Endothelial cell (in vitro differentiated cells): ENCODE results near the gene TENM4. TPM values are rescaled to one million over a fixed set of nuclear protein-coding genes. Genes with fewer than 3 reads are reported as not detected.

Source experiments
- DNase-seq: peaks from one replicate; pipeline ENCODE4 v3.0.0; 2021; ENCODE audit warnings: low spot score
- H3K27ac Mint-ChIP-seq: one replicate; pipeline ENCODE4 v1.8.0; 2021; ENCODE audit warnings: mixed read lengths, inconsistent platforms; ENCODE audit not compliant: unreplicated experiment
- H3K27me3 Mint-ChIP-seq: one replicate; pipeline ENCODE4 v1.8.0; 2021; ENCODE audit warnings: mild to moderate bottlenecking, moderate library complexity, mixed read lengths, inconsistent platforms; ENCODE audit not compliant: unreplicated experiment
- H3K36me3 Mint-ChIP-seq: one replicate; pipeline ENCODE4 v1.8.0; 2021; ENCODE audit warnings: mild to moderate bottlenecking, low read depth, mixed read lengths, inconsistent platforms; ENCODE audit not compliant: unreplicated experiment
- H3K4me1 Mint-ChIP-seq: one replicate; pipeline ENCODE4 v1.8.0; 2021; ENCODE audit warnings: mild to moderate bottlenecking, mixed read lengths, inconsistent platforms; ENCODE audit not compliant: unreplicated experiment
- H3K4me3 Mint-ChIP-seq: one replicate; pipeline ENCODE4 v1.8.0; 2021; ENCODE audit warnings: mild to moderate bottlenecking, mixed read lengths, inconsistent platforms; ENCODE audit not compliant: unreplicated experiment
- H3K9me3 Mint-ChIP-seq: one replicate; pipeline ENCODE4 v1.8.0; 2021; ENCODE audit warnings: mixed read lengths, inconsistent platforms; ENCODE audit not compliant: unreplicated experiment
- total RNA-seq: library from RNA; stranded (reverse); fragmentation: NEBNext Ultra II Directional; extraction: Animal tissue kit (Norgen Biotek cat#: 25700); gene quantifications from one replicate; pipeline ENCODE4 v1.2.1, GENCODE V29; 2021; ENCODE audit not compliant: unreplicated experiment
- TF ChIP-seq, protein P1 (sequence below): fragments of 200-600 bp; sonication (generic); IDR thresholded peaks from one replicate; pipeline ENCODE4 v1.5.0; 2021; ENCODE audit warnings: antibody characterized with exemption; ENCODE audit not compliant: unreplicated experiment

Gene TENM4
- total RNA-seq, 1 donor from 2014 or later: 1.8 TPM

DNA sequence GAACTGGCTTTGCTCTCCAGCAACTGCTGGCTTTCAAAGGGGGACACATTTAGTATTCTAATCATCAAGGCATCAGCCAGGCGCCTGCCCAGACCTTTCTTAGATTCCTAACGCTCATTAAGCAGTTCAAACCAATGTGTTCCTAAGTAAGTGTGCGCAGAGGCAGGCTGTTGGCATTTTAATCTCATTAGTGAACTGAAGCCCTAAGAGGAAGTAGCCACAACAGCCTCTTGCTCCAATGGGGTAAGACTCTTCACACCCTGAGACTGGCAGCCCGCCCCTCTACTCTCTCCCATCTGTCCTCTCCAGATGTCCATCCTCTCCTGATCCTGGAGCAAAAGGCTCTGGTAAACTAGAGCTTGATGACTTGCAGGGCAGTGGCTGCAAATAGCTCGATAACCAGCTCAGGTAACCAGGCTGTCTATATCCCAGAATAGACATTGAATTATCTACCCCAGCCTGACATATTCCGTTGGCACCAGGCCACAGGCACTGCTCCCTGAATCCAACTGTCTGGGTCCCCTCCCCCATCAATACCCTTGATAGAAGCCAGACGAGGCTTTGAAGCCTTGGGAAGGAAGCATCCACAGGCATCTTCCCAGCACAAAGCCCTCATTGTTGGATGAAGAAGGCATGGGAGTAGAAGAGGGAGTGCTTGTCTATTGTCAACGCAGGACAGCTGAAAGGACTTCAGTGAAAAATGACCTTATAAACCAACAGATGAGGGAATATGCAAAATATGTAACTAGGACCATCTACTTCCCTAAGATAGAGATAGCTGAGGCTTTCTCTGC, 321.1 kb downstream of the TENM4 start:
- peaks cover 22% of the 10 kb centered on the region for H3K4me1 Mint-ChIP-seq
- H3K27ac Mint-ChIP-seq: no peak overlapping the region
- no peak overlapping the region for H3K4me3 Mint-ChIP-seq
- no peak for DNase-seq
- TF ChIP-seq, protein P1, sequence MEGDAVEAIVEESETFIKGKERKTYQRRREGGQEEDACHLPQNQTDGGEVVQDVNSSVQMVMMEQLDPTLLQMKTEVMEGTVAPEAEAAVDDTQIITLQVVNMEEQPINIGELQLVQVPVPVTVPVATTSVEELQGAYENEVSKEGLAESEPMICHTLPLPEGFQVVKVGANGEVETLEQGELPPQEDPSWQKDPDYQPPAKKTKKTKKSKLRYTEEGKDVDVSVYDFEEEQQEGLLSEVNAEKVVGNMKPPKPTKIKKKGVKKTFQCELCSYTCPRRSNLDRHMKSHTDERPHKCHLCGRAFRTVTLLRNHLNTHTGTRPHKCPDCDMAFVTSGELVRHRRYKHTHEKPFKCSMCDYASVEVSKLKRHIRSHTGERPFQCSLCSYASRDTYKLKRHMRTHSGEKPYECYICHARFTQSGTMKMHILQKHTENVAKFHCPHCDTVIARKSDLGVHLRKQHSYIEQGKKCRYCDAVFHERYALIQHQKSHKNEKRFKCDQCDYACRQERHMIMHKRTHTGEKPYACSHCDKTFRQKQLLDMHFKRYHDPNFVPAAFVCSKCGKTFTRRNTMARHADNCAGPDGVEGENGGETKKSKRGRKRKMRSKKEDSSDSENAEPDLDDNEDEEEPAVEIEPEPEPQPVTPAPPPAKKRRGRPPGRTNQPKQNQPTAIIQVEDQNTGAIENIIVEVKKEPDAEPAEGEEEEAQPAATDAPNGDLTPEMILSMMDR: no peak
- H3K9me3 Mint-ChIP-seq: no peaks in the 10 kb centered on the region
- H3K36me3 Mint-ChIP-seq: no peaks in the 10 kb centered on the region
- peaks cover 5% of the 10 kb centered on the region for H3K27me3 Mint-ChIP-seq

DNA sequence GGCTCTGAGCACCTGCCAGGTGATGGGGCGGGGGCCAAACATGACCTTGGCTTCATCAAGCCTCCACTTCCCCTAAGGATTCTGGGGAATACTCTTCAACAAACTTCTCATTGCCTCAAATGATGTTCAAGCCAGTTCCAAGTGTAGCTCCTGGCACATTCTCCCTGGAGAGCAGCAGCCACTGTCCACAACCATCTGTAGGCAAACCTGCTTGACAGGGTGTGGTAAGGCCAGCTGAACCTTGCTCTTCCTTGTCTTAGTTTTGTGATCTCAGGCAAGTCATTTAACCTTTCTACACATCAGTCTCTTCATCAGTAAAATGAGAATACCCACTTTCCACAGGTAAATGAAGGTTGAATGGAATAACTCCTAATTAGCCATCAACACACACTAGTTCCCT, 323.3 kb downstream of the TENM4 start:
- TF ChIP-seq, protein P1: no peak
- Mint-ChIP-seq H3K4me1 (peaks cover 27% of the 10 kb centered on the region), H3K36me3 (no peaks in the 10 kb centered on the region), H3K27ac (no peak overlapping the region), H3K27me3 (peaks cover 3% of the 10 kb centered on the region), H3K9me3 (no peaks in the 10 kb centered on the region), H3K4me3 (no peak overlapping the region)
- no peak for DNase-seq

DNA sequence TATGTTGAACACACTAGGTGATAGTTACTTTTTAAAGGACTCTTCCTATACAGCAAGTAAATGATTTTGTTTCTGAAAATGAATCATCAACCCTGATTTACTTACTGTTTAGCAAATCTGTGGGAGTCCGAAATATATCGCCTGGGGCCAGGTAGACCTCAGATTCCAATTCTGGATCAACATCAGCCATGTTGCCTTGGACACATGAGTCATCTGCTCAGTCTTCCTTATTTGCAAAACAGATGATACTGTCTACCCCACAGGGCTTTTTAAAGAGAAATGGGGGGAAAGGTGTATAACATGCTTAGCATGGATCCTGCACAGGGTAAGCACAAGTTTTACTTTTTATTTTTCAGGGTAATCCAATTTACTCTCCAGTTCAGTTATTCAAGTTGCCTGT, 324.2 kb downstream of the TENM4 start:
- no peak overlapping the region for H3K4me3 Mint-ChIP-seq
- no peak overlapping the region for H3K27ac Mint-ChIP-seq
- no peaks in the 10 kb centered on the region for H3K36me3 Mint-ChIP-seq
- H3K9me3 Mint-ChIP-seq: no peaks in the 10 kb centered on the region
- peaks cover 5% of the 10 kb centered on the region for H3K27me3 Mint-ChIP-seq
- H3K4me1 Mint-ChIP-seq: peaks cover 20% of the 10 kb centered on the region
- TF ChIP-seq, protein P1: no peak
- DNase-seq: no peak

DNA sequence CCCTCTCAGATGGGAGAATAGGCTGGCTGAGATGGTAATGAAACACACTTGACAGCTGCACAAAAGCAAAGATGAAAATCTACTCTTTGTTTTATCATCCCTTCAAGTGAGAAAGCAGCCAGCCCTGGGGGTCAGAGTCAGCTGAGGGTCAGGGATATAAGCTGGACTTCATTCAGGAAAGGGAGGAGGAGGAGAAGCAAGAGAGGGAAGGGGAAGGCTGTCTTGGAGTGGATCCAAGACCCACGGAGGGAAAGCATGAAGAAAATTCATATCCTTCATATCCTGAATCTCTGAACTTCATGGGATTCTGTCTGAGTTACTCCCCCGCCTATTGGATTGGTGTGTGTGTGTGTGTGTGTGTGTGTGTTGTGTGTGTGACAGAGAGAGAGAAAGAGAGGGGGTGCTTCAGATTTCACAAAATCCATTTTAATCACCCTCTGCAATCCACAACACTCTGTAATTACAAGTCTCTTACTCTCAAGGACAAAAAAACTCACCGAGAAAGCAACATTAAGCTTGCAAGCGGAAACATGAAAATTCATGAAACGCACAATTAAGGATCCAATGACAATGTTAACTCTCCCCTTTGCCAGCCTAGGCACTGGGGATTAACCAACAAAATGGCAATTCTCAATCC, 327.7 kb downstream of the TENM4 start:
- Mint-ChIP-seq H3K4me1 (peaks cover 5% of the 10 kb centered on the region), H3K9me3 (no peaks in the 10 kb centered on the region), H3K4me3 (no peak overlapping the region), H3K27me3 (peaks cover 7% of the 10 kb centered on the region), H3K27ac (no peak overlapping the region), H3K36me3 (no peaks in the 10 kb centered on the region)
- no peak for DNase-seq
- TF ChIP-seq, protein P1: no peak

DNA sequence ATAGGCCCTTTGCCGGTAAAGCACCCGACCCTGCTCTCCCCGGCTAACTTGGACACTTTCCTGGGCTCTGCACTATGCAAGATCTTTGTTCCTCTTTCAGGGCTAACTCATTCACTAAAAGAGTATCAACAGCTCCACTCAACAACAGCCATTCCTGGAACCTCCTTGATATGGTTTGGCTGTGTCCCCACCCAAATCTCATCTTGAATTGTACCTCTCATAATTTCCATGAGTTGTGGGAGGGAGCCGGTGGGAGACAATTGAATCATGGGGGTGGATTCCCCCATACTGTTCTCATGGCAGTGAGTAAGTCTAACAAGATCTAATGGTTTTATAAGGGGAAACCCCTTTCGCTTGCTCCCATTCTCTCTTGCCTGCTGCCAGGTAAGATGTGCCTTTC, 330.0 kb downstream of the TENM4 start:
- Mint-ChIP-seq H3K27ac (no peak overlapping the region), H3K27me3 (peaks cover 7% of the 10 kb centered on the region), H3K36me3 (no peaks in the 10 kb centered on the region), H3K4me1 (peaks cover 5% of the 10 kb centered on the region), H3K9me3 (no peaks in the 10 kb centered on the region), H3K4me3 (no peak overlapping the region)
- TF ChIP-seq, protein P1: no peak
- DNase-seq: no peak
